Glomerular visceral epithelial cell (primary cell): Measurements from ENCODE around the gene TNRC6C.

ENCODE experiments used
- DNase-seq: peaks from one replicate; pipeline ENCODE4 v3.0.0-alpha.2; 2016; ENCODE audit errors: extremely low spot score

TNRC6C gene

DNA sequence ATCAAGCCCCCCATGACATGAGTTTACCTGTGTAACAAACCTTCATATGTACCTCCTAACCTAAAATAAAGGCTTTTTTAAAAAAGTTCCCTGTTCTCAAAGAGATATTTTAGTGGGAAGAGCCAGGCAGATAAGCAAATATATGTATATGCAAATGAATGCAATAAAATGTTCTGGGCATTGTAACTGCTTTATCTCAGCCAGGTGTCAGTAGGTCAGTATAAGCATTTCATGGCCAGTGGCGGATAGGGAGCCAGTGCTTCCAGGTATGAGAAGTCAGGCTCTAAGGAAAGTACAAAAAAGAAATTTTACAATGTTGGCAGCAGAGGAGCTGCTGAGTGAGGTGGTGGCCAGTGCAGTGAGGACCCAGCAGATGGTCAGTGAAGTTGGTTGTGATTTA is 53.9 kb downstream of the TNRC6C start:
- DNase-seq, result no peak

DNA sequence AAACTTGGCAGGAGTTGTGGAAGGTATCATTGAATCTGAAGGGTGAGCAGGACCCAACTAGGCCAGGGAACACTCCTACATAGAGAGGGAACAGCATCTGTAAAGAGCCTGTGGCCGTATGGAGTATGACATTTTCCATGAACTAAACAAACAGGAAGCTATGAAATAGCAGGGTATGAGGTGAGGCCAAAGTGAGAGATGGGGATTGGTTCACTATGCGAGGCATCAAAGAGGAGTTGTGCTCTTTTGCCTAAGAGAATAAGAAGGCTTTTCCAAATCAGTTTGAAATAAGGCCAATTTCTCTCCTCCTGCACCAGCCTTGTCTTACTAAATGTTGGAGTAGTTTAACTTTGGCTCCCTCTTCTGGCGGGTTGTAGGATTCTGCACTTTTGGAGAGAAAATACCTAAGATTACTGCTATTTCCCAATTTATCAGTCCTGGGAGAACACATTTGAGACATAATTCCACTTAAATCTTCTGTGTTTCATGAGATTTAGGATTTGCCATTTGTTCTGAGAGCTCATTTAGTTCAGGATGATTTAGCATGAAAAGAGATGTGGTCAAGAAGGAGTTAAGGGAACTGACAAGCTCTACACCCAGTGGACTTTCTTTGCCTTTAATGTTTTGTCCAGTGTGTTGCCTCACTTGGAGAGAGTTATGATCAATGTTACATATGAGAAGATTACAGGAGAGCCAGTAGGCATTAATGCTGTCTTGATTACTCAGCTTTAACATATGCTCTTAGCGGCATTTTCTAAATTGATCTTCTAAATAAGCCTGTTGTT is 55.4 kb downstream of the TNRC6C start:
- peak; percentile 67 for DNase-seq

DNA sequence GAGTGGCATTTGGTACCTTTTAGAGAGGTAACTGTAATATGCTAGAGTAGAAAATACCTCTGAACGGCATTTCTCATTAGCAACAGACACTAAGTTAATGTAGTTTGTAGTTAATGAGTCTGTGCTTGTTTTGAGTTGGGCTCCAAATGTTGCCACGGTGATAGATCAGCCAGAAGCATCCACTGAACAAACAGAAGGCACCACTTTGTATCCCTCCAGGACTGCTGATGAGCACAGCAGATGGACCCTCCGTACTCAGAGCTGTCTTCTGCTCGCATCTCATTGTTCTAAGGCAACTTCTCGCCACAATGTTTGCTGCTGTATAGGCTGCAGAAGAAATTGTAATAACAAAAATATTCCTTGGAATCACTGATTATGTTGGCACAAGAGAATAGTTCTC is 56.1 kb downstream of the TNRC6C start:
- no peak for DNase-seq

DNA sequence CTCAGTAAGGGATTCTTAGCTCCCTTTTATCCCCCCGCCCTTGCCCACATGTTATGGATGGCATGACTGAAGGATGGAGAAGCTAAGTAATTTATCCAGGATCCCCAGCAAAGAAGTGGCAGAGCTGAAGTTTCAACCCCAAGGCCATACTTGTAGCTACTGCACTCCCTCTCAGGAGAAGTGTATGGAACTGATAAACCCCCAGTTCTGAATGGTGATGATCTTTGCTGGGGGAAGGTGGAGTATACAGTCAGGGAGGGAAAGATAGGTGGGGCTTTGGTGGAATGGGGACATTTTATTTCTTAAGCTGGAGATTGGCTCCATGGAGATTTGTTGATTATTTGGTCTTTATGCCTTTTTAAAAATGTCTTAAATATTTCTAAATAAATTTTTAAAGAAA is 58.3 kb downstream of the TNRC6C start:
- no peak for DNase-seq

DNA sequence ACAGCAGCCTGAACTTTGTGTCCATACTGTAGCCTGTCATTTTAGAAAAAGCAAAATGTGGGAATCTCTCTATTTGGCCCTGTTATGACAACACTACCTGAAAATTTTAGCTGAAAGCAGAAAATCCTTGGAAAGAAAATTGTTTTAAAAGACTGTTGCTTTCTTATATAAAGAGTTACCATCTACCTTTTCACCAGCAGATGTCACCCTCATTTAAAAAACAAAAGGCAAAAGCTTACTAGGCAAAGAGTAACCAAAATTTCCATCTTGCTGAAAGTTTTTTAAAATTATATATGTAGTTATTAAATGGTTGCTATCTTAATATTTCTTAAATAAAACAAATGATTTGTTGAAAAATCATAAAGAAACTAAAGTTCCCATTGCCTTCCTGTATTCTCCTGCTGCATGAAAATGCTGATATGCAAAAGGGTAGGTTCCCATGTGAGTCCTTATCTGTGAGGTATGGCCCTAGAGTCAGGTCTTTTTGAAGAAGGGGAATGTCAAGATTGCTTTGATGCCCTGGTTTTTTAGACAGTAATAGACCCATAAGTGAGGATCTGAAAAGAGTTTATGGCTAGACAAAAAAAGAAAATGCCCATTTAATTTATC is 61.0 kb downstream of the TNRC6C start:
- DNase-seq, result peak; percentile 32

DNA sequence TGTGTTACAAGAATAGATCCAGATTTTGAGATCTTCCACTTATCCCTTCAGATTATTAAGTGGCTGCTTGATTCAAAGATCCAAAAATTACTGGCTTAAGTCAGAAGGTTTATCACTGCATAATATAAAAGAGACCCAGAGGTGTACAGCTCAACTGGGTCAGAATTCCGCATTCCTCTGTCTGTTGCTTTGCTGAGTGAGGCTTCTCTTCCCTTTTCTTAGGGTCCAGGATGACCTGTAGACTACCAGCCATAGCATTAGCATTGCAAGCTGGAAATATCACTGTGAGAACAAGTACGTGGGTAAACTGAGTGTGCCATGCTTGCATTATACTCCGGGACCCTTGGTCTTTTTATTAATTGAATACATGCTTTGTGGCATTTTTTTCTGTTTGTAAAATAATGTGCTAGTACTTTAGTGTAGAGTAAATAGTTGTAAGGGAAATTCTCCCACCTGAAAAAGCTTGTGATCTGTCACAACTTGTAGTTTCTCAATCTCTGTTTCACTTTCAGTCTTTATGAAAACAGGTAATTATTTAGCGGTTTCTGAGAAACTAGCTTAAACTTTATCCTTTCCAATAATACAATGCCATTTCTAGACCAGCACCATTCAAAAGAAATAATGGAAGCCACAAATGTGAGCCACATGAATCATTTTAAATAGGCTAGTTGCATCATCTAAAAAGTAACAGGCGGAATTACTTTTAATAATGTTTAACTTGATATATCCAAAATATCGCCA is 61.6 kb downstream of the TNRC6C start:
- DNase-seq, result no peak

DNA sequence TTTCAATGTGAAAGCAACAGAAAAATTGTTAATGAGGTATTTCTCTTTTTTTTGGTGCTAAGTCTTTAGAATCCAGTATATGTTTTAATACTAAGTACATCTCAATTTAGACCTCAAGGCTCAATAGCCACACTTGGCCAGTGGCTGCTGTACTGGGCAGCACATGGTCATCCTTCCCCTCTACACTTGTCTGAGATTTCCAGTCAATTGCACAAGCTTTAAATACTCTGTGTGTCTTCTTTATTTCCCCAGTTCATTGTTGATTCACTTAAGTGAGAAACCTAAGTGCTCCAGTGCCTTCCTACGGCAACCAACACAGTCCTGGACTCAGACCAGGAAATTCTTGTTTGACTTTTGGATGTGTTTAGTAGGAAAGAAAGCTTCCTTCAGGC is 62.2 kb downstream of the TNRC6C start:
- no peak for DNase-seq

DNA sequence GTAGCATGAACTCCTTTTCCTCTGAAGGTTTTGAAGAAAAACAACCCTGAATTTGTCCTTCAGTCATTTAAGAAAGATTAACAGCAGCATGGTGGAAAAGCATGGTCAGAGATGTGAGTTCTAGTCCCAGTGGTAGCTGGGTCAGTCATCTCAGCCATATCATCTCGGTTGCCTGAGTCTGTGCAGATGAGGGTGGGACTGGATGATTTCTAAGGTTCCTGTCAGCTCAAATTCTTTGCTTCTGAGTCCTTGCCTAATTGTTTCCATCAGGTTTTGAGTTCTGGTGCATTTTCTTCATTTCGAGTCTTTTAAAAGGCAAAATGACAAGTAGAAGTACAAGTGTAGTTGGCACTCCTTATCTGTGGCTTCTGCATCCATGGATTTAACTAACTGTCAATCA is 63.9 kb downstream of the TNRC6C start:
- no peak for DNase-seq

DNA sequence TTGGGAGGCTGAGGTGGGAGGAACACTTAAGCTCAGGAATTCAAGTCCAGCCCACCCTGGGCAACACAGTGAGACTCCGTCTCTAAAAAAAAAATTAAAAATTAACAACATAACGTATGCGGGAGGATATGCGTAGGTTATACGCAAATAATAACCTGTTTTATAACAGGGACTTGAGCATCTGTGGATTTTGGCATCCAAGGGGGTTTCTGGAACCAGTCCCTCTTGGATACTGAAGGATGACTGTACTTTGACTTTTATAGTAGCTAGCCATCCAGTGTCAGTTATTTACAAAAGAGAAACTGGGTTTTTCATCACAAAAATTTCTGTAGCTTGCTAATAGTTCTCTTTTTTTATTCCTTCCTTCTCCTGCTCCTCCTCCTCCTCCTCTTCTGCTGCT is 64.5 kb downstream of the TNRC6C start:
- DNase-seq, result no peak

DNA sequence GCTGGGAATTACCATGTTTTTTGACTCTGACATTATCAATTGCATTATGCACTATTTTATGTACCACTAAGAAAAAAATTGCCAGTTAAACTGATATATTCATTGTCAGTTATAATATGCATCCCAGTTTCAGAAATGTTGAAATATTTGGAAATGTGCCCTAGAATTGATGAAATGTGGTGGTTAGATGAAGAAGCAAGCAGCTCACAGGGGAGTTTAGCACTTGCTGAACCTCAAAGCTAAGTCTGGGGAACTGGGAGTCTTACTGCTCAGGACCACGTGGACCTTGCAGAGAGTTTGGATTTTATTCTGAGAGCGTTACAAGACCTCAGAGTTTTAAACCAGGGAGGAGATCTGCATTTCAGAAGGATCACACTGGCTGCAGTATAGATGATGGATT is 67.9 kb downstream of the TNRC6C start:
- DNase-seq, result no peak

DNA sequence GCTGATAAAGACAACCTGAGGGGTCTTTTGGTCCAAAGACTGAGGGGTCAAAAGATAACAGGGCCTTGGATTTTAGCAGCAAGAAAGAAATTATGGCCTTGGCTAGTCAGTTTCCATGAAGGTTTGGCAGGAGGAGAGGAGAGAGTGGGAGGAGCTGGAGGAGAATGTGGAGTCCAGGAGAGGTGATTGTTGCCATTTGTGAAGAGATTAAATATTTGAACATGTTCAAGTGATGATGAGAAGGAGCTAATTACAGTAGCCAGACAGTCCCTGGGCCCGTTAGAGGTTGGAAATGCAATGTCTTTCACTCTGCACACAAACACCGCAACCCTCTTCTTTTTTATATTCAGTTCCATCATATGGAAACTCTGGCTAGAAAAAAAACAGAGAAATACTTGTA is 68.6 kb downstream of the TNRC6C start:
- no peak for DNase-seq

DNA sequence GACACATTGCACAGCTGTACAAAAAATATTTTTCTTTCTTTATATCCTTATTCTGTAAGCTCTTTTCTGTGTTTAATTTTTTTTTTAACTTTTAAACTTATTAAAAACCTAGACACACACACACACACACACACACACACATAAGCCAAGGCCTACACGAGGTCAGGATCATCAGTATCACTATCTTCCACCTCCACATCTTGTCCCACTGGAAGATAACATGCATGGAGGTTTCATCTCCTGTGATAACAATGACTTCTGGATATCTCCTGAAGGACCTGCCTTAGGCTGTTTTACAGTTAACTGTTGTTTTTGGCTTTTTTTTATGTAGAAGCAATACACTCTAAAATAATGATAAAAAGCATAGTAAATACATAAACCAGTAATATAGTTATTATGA is 71.2 kb downstream of the TNRC6C start:
- no peak for DNase-seq

DNA sequence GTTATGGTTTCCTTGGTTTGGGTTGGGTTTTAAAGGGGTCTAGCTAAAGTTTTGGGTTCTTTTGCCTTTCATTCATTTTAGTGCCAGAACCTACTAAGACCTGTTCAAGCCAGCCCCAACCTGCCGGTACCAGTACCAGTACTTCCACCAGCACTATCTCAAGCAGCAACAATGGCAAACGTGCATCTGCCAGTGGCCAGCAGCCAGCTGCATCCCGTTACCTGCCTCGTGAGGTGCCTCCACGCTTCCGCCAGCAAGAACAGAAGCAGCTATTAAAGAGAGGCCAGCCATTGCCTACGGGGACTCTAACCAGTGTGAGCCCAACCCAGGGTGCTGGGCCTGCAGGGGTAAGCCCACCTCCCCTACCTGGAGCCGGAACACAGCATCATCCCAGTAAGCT is 72.9 kb downstream of the TNRC6C start:
- no peak for DNase-seq

DNA sequence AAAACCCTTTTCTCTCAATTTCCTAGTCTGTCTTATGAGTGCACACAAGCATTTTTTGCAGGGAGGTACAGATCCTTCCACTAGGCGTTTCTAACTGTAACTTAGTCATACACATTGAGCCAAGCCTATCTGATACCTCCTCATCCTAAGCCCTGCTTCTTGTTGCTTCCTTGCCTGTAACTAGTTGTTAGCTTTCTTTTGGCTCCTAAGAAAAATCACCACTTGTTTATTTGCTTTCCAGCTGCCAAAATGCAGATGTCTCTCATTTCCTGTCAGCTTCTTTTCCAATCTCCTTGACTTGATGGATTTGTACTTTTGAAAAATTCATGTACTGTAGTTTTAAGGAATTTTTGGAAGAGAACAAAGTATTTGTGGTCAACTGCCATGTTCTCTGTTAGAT is 73.7 kb downstream of the TNRC6C start:
- no peak for DNase-seq

DNA sequence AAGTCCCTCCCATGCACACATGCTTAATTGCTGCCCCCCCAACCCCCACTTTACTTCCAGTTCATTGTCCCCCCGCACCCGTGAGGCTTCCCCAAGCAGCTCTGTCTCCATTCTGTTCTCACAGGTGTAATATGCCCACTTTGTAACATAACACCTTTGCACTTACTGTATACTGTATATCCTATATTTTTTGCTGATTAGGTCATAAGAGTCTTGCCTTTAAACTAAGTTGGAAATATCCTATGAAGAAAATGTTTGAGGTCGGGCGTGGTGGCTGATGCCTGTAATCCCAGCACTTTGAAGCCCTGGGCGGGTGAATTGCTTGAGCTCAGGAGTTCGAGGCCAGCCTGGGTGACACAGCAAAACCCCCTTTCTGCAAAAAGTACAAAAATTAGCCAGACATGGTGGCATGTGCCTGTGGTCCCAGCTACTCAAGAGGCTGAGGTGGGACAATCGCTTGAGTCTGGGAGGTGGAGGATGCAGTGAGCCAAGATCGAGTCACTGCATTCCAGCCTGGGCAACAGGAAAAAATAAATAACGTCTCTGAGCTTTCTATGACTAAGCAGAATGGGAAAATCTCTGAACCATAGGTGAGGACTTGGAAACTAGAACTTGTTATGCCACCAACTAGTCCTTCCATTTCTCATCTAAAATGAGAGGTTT is 76.1 kb downstream of the TNRC6C start:
- DNase-seq, result peak; percentile 31

DNA sequence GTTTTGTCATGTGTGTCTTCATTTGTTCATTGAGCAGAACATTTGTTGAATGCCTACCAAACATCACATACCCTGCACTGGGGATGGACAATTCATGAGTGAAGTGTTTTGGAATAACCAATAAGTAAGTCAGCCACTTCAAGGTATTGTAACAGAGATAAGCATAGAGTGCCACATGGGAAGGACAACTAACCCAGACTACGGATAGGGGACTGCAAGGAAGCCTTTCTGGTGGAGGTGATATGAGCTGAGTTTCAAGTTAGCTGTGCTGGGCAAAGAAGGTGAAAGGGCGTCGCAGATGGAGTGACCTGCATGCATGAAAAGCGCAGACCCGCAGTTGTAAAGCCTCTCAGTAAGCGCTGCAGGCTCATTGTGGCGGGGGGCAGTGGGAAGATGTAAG is 78.8 kb downstream of the TNRC6C start:
- DNase-seq, result no peak

DNA sequence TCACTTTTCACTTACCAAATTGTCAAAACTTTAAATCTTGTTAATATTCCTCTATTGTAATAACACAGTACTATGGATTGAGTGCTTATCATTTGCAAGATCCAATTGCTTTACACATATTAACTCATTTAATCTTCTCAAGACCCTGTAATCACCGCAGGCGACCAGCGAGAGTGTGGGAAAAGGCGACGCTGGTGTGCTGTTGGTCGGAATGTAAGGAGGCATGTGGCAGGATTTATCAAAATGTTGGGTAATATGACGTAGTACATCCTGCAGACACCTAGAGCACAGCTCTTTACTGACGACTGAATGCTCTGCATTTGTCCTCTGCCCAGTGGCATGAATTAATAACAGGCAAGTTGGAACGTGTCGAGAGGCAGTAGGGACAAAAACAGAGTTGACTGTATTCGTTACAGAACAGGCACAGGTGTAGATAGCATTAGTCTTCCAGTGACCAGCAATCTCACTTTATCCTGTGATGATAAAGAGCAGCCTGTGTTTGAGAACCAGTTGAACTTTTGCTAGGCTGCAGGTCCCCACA is 80.3 kb downstream of the TNRC6C start:
- no peak for DNase-seq

DNA sequence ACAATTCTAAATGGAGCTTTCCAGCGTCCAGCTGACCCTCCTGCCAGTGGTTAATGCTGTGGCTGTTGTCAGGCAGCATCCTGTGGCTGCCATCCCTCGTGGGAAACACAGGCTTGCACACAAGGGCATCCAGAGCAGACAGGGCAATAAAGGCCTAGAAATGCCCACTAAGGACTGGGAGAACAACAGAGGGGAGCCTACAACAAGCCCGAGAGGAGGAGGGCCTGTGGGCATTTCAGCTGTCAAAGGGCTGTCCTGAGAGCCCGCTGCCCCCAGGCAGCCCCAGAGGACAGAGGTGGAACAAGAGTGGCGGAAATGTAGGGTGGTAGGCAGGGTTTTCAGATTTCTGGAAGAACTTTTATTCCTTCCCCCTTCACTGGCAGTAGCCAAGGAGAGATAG is 81.1 kb downstream of the TNRC6C start:
- DNase-seq, result no peak

DNA sequence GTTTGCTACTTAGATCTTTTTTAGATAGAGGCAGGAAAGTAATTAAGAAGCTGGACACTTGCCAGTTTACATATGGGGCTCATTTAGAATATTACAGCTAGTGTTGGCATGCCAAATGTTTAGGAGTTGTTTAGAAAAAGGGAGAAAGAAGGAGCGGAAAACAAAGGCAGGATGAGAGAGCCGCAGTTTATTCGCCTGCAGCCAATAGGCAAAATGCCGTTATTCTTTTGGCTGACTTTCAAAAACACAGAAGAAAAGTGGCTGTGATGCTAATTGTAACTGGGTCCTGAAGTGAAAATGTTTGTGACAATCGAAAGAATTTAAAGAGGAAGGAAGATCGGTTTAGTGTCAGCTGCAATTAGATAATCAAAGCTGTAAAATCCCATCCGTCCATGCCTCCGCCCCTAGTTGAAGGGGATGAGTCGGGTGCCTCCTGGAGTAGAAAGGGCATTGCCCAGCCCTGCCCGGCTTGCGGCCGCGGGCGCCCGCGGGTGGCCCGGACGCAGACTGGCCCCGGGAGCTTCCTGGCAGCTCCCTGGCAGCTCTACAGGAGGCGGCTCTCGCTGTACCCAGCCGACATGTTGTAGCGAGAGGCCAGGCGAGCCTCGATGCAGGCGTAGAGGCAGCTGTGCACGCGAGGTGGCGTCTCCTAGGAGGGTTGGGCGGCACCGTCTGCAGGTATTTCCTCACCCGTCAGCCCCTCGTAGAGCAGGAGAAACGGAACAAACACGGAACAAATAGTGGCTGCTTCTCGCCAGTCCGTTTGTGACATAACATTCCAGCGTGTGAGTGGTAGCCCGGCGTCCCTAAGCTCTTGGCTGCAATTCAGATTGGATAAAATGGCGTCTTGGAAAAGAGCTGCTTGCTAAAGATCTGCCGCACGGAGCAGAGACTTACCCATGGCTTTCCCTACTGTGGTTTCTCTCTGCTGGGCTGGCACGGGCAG is 82.2 kb downstream of the TNRC6C start:
- no peak for DNase-seq

DNA sequence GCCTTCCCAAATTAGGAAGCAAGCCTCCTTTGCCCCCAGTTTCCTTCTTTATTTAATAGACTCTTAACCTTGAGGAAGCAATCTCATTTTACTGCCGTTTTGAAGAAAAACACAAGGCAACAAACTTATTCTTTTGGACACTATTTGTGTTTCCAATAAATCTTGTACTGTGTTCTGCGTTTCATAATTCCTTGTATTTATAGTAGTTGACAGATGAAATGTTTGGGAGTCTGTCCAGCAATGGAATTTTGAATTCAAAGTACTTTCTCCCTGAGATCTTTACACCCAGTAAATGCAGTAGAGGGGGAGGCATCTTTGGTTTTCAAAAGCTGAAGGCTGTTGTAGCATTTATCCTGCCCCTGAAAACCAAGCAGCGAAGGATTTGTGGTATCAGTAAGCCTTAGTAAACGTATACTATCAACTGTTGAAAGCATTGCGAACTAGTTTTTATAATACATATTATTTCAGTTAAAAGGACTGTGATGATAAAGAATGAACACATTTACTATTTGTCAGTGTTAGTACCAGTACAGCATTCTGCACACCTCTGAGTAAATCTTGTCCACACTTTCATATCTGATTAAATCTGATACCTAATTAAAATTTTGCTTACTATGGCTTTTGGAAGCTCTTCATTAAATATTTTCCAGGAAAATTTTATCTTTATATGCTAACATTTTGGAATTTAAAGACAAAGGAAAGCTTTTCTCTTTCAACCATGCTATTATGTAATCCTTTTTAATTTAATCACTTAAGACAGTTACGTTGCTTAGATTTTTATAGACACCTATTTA is 83.1 kb downstream of the TNRC6C start:
- DNase-seq, result no peak
